NT2/D1 (cell line): ENCODE measurements around the gene CHCHD10.

ENCODE experiments used
- DNase-seq: peaks from one replicate; pipeline ENCODE4 v3.0.0-alpha.2; 2011; ENCODE audit warnings: low read depth, low spot score
- H3K27me3 ChIP-seq: 2 replicates; pipeline ENCODE4 v1.6.0; 2011; ENCODE audit warnings: mild to moderate bottlenecking; ENCODE audit not compliant: insufficient read length, insufficient read depth
- H3K36me3 ChIP-seq: 2 replicates; pipeline ENCODE4 v1.6.1; 2011; ENCODE audit warnings: mild to moderate bottlenecking, low read length, mixed read lengths; ENCODE audit not compliant: insufficient read depth, insufficient read length
- H3K4me1 ChIP-seq: 2 replicates; pipeline ENCODE4 v1.5.1; 2011; ENCODE audit not compliant: insufficient read depth, insufficient read length
- H3K4me3 ChIP-seq: 2 replicates; pipeline ENCODE4 v1.5.1; 2011; ENCODE audit warnings: low read depth; ENCODE audit not compliant: insufficient read length
- H3K9ac ChIP-seq: 2 replicates; pipeline ENCODE4 v1.6.0; 2011; ENCODE audit warnings: low read depth; ENCODE audit not compliant: insufficient read length
- H3K9me3 ChIP-seq: 2 replicates; pipeline ENCODE4 v1.5.1; 2011; ENCODE audit warnings: mild to moderate bottlenecking, low read length; ENCODE audit not compliant: insufficient read depth
- SUZ12 ChIP-seq: IDR thresholded peaks from 2 replicates; pipeline ENCODE4 v1.6.1; 2011; ENCODE audit not compliant: insufficient read length, insufficient read depth; ENCODE audit errors: extremely low read depth
- YY1 ChIP-seq: IDR thresholded peaks from 2 replicates; pipeline ENCODE4 v1.6.1; 2011; ENCODE audit not compliant: insufficient read length, insufficient read depth
- ZNF274 ChIP-seq: IDR thresholded peaks from 2 replicates; pipeline ENCODE4 v1.6.1; 2011; ENCODE audit warnings: mild to moderate bottlenecking, low read depth, low read length

CHCHD10 gene

GRCh38 chr22:23781511-23782183 is 13.9 kb upstream of the CHCHD10 start:
- no peak for DNase-seq

GRCh38 chr22:23781065-23781464 is 13.3 kb upstream of the CHCHD10 start:
- no peak overlapping the region for H3K4me3 ChIP-seq
- no peak for TF ChIP-seq ZNF274
- TF ChIP-seq YY1: no peak
- TF ChIP-seq SUZ12: no peak
- H3K9me3 ChIP-seq: no peaks in the 10 kb centered on the region
- H3K9ac ChIP-seq: peak overlapping the region; percentile 33
- H3K4me1 ChIP-seq: peaks cover 10% of the 10 kb centered on the region
- no peaks in the 10 kb centered on the region for H3K36me3 ChIP-seq
- DNase-seq: no peak
- H3K27me3 ChIP-seq: no peaks in the 10 kb centered on the region

More at GRCh38 chr22:23781511-23782183, 13.9 kb upstream of the CHCHD10 start:
- peak overlapping the region; percentile 33 for H3K9ac ChIP-seq
- no peak overlapping the region for H3K4me3 ChIP-seq
- no peaks in the 10 kb centered on the region for H3K9me3 ChIP-seq
- H3K36me3 ChIP-seq: no peaks in the 10 kb centered on the region
- TF ChIP-seq SUZ12: no peak
- no peak for TF ChIP-seq ZNF274
- TF ChIP-seq YY1: no peak
- no peaks in the 10 kb centered on the region for H3K27me3 ChIP-seq
- H3K4me1 ChIP-seq: peaks cover 10% of the 10 kb centered on the region

DNA sequence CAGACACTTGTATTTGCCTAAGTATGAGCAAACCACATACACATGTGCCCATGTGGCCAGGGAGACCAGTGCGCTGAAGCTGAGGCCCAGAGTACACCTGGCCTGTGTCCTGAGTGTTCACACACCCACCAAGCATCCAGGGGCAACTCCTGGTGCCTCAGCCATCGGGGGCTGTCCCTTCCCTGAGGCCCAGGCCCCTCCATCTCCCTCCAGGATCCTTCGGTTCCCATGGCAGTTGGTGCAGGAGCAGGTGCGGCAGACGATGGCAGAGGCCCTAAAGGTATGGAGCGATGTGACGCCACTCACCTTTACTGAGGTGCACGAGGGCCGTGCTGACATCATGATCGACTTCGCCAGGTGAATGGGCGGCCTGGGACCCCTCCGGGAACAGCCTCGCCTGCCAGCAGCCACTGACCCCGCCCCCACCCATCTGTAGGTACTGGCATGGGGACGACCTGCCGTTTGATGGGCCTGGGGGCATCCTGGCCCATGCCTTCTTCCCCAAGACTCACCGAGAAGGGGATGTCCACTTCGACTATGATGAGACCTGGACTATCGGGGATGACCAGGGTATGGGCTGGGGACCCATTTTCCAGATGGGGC is 12.5 kb upstream of the CHCHD10 start:
- DNase-seq: no peak
- H3K4me1 ChIP-seq: peaks cover 10% of the 10 kb centered on the region
- no peaks in the 10 kb centered on the region for H3K9me3 ChIP-seq
- H3K9ac ChIP-seq: no peak overlapping the region
- peaks cover 2% of the 10 kb centered on the region for H3K27me3 ChIP-seq
- H3K4me3 ChIP-seq: no peak overlapping the region
- TF ChIP-seq SUZ12: no peak
- TF ChIP-seq YY1: no peak
- TF ChIP-seq ZNF274: no peak
- no peaks in the 10 kb centered on the region for H3K36me3 ChIP-seq

GRCh38 chr22:23779731-23780130 is 12.0 kb upstream of the CHCHD10 start:
- Histone ChIP-seq H3K4me3 (no peak overlapping the region), H3K9ac (no peak overlapping the region), H3K36me3 (no peaks in the 10 kb centered on the region), H3K4me1 (peaks cover 10% of the 10 kb centered on the region), H3K27me3 (peaks cover 4% of the 10 kb centered on the region), H3K9me3 (no peaks in the 10 kb centered on the region)
- no peak for TF ChIP-seq SUZ12
- TF ChIP-seq YY1: no peak
- no peak for TF ChIP-seq ZNF274
- no peak for DNase-seq

GRCh38 chr22:23779083-23779482 is 11.3 kb upstream of the CHCHD10 start:
- Histone ChIP-seq H3K9ac (no peak overlapping the region), H3K27me3 (peaks cover 10% of the 10 kb centered on the region), H3K36me3 (no peaks in the 10 kb centered on the region), H3K4me1 (peaks cover 12% of the 10 kb centered on the region), H3K4me3 (no peak overlapping the region), H3K9me3 (no peaks in the 10 kb centered on the region)
- no peak for DNase-seq
- no peak for TF ChIP-seq ZNF274
- no peak for TF ChIP-seq YY1
- TF ChIP-seq SUZ12: no peak

GRCh38 chr22:23778577-23778900 is 10.8 kb upstream of the CHCHD10 start:
- Histone ChIP-seq H3K4me3 (no peak overlapping the region), H3K4me1 (peaks cover 15% of the 10 kb centered on the region), H3K9me3 (no peaks in the 10 kb centered on the region), H3K9ac (no peak overlapping the region), H3K36me3 (no peaks in the 10 kb centered on the region), H3K27me3 (peaks cover 15% of the 10 kb centered on the region)
- TF ChIP-seq ZNF274 (no peak), SUZ12 (no peak), YY1 (no peak)
- DNase-seq: no peak

DNA sequence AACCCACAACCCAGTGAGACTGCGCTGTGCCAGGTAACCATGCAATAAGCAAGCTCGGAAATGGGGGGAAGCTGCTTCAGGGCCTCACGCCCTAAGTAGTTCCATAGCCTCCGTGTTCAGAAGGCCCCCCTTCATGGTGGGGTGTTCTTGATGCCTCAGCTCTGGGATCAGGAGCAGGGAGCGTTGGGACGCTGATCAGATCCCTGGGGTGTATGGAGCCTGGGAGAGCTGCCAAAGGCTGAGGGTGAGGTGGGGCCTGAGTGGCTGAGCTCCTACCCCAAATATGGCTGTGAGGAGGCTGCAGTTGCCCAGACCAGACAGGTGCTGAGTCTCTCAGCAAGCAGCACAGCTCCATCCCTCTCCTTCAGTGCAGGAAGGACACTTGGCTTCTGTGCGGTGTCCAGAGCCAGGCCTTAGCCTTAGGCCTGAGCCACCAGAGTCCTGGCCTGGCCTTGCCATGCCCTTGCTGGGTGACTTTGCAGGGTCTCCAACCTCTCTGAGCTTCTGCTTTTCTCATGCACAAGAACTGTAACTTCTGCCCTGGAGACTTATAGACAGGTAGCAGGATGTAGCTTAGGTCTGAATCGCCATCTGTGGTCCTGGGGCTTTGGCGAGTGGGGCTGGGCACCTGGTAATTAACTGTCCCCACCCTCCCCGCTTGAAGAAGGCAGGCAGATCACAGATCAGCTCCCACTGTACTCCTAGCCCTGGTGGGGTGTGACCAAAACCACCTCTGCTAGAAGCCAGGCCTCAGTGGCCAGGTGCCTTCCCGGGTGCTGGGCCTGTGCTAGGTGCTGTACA is 10.2 kb upstream of the CHCHD10 start:
- DNase-seq: no peak
- H3K9me3 ChIP-seq: no peaks in the 10 kb centered on the region
- TF ChIP-seq ZNF274 (no peak), SUZ12 (no peak)
- H3K36me3 ChIP-seq: no peaks in the 10 kb centered on the region
- peaks cover 21% of the 10 kb centered on the region for H3K27me3 ChIP-seq
- no peak overlapping the region for H3K4me3 ChIP-seq
- no peak overlapping the region for H3K9ac ChIP-seq
- H3K4me1 ChIP-seq: peaks cover 20% of the 10 kb centered on the region
